H9 (cell line): ENCODE results near the gene GAMT. TPM values are rescaled to one million over a fixed set of nuclear protein-coding genes. Genes with fewer than 3 reads are reported as not detected.
A peak's percentile ranks its signal among the peaks of the same experiment; 100 is the strongest.

Source experiments
- DNase-seq: peaks from one replicate; pipeline ENCODE4 v3.0.0-alpha.2; 2017
- H2AFZ ChIP-seq: one replicate; pipeline ENCODE4 v1.6.1; 2013; ENCODE audit warnings: mild to moderate bottlenecking, low read length, control low read depth, moderate library complexity
- H2AK5ac ChIP-seq: 2 replicates; pipeline ENCODE4 v1.6.1; 2013; ENCODE audit warnings: low read length, control low read depth, mixed read lengths; ENCODE audit not compliant: insufficient read length
- H2BK120ac ChIP-seq: one replicate; pipeline ENCODE4 v1.6.1; 2013; ENCODE audit warnings: low read depth, mild to moderate bottlenecking, low read length, control low read depth, inconsistent platforms; ENCODE audit not compliant: poor library complexity, severe bottlenecking
- H2BK12ac ChIP-seq: 2 replicates; pipeline ENCODE4 v1.6.1; 2013; ENCODE audit warnings: low read length, control low read depth, mixed read lengths, low read depth; ENCODE audit not compliant: insufficient read length
- H2BK15ac ChIP-seq: 2 replicates; pipeline ENCODE4 v1.6.1; 2013; ENCODE audit warnings: low read depth, low read length, control low read depth
- H2BK20ac ChIP-seq: one replicate; pipeline ENCODE4 v1.6.1; 2013; ENCODE audit warnings: low read depth, mild to moderate bottlenecking, low read length, control low read depth, inconsistent platforms; ENCODE audit not compliant: poor library complexity, severe bottlenecking
- H2BK5ac ChIP-seq: 2 replicates; pipeline ENCODE4 v1.6.1; 2013; ENCODE audit warnings: low read length, control low read depth, mixed read lengths; ENCODE audit not compliant: insufficient read length
- H3K14ac ChIP-seq: 2 replicates; pipeline ENCODE4 v1.6.1; 2013; ENCODE audit warnings: low read length, control low read depth; ENCODE audit not compliant: insufficient read depth
- H3K18ac ChIP-seq: 2 replicates; pipeline ENCODE4 v1.6.1; 2013; ENCODE audit warnings: low read depth, mild to moderate bottlenecking, mixed read lengths, low read length, control low read depth; ENCODE audit not compliant: insufficient read length
- H3K23ac ChIP-seq: 2 replicates; pipeline ENCODE4 v1.6.1; 2013; ENCODE audit warnings: low read length, control low read depth, mixed read lengths, low read depth; ENCODE audit not compliant: insufficient read length
- H3K23me2 ChIP-seq: 2 replicates; pipeline ENCODE4 v1.6.1; 2013; ENCODE audit warnings: low read depth, mild to moderate bottlenecking, mixed read lengths, low read length, control low read depth; ENCODE audit not compliant: insufficient read length, poor library complexity, severe bottlenecking
- H3K27ac ChIP-seq: 2 replicates; pipeline ENCODE4 v1.5.1; 2013; ENCODE audit warnings: low read length, control low read depth, mixed read lengths, low read depth; ENCODE audit not compliant: insufficient read length
- H3K27me3 ChIP-seq: 2 replicates; pipeline ENCODE4 v1.6.1; 2013; ENCODE audit warnings: low read length, control low read depth, inconsistent platforms; ENCODE audit not compliant: insufficient read depth
- H3K4ac ChIP-seq: 2 replicates; pipeline ENCODE4 v1.6.1; 2013; ENCODE audit warnings: low read depth, mild to moderate bottlenecking, control low read depth, inconsistent platforms, low read length, moderate library complexity
- H3K4me1 ChIP-seq: 2 replicates; pipeline ENCODE4 v1.6.1; 2013; ENCODE audit warnings: low read length, control low read depth, inconsistent platforms; ENCODE audit not compliant: insufficient read depth
- H3K4me2 ChIP-seq: 2 replicates; pipeline ENCODE4 v1.6.1; 2013; ENCODE audit warnings: low read length, control low read depth, mixed read lengths; ENCODE audit not compliant: insufficient read length, insufficient read depth
- H3K56ac ChIP-seq: 2 replicates; pipeline ENCODE4 v1.6.1; 2013; ENCODE audit warnings: low read depth, mild to moderate bottlenecking, mixed read lengths, low read length, control low read depth; ENCODE audit not compliant: insufficient read length
- H3K79me1 ChIP-seq: 2 replicates; pipeline ENCODE4 v1.6.1; 2013; ENCODE audit warnings: low read depth, mild to moderate bottlenecking, moderate library complexity, low read length, control low read depth, inconsistent platforms; ENCODE audit not compliant: insufficient read depth, poor library complexity, severe bottlenecking
- H3K79me2 ChIP-seq: 2 replicates; pipeline ENCODE4 v1.6.1; 2013; ENCODE audit warnings: low read length, control low read depth, inconsistent platforms; ENCODE audit not compliant: insufficient read depth
- H3K9ac ChIP-seq: 2 replicates; pipeline ENCODE4 v1.6.1; 2013; ENCODE audit warnings: low read length, control low read depth, mixed read lengths; ENCODE audit not compliant: insufficient read length; ENCODE audit errors: extremely low read depth
- H3K9me3 ChIP-seq: one replicate; pipeline ENCODE4 v1.6.1; 2013; ENCODE audit warnings: low read depth, low read length, inconsistent platforms; ENCODE audit not compliant: control insufficient read depth
- H3T11ph ChIP-seq: one replicate; pipeline ENCODE4 v1.6.1; 2013; ENCODE audit warnings: mild to moderate bottlenecking, low read length, control low read depth, inconsistent platforms
- H4K20me1 ChIP-seq: one replicate; pipeline ENCODE4 v1.6.1; 2013; ENCODE audit not compliant: control insufficient read depth, insufficient read length, insufficient read depth
- H4K5ac ChIP-seq: 2 replicates; pipeline ENCODE4 v1.6.1; 2013; ENCODE audit warnings: low read depth, mild to moderate bottlenecking, mixed read lengths, low read length, control low read depth; ENCODE audit not compliant: insufficient read length
- H4K8ac ChIP-seq: replicated peaks from 2 replicates; pipeline ENCODE4 v1.6.1; 2013; ENCODE audit warnings: low read length, control low read depth, mixed read lengths, low read depth; ENCODE audit not compliant: insufficient read length
- H4K91ac ChIP-seq: 2 replicates; pipeline ENCODE4 v1.6.1; 2013; ENCODE audit warnings: low read depth, mild to moderate bottlenecking, moderate library complexity, mixed read lengths, low read length, control low read depth; ENCODE audit not compliant: insufficient read length
- H3K27ac Mint-ChIP-seq, 3 experiments: 2 replicates in 2 of 3; 3 replicates in 1 of 3; pipeline ENCODE4 v1.8.0; 2020 to 2021; ENCODE audit warnings: mixed read lengths in 3 of 3, mild to moderate bottlenecking in 1 of 3, moderate library complexity in 1 of 3
- H3K27me3 Mint-ChIP-seq: 2 replicates; pipeline ENCODE4 v1.8.0; 2021; ENCODE audit warnings: low read depth, mild to moderate bottlenecking, moderate library complexity, mixed read lengths
- H3K36me3 Mint-ChIP-seq, 3 experiments: 2 replicates in 2 of 3; 3 replicates in 1 of 3; pipeline ENCODE4 v1.8.0; 2020 to 2021; ENCODE audit warnings: low read depth in 3 of 3, mixed read lengths in 3 of 3; ENCODE audit not compliant: insufficient read depth in 1 of 3
- H3K4me1 Mint-ChIP-seq, 2 experiments: 2 replicates each; pipeline ENCODE4 v1.8.0; 2020; ENCODE audit warnings: mixed read lengths in 2 of 2
- H3K4me3 Mint-ChIP-seq, 2 experiments: 2 replicates in 1 of 2; 3 replicates in 1 of 2; pipeline ENCODE4 v1.8.0; 2020 to 2021; ENCODE audit warnings: mild to moderate bottlenecking in 2 of 2, mixed read lengths in 2 of 2, moderate library complexity in 1 of 2
- H3K9me3 Mint-ChIP-seq, 2 experiments: 2 replicates in 1 of 2; 3 replicates in 1 of 2; pipeline ENCODE4 v1.8.0; 2020; ENCODE audit warnings: mild to moderate bottlenecking in 2 of 2, mixed read lengths in 2 of 2, moderate library complexity in 1 of 2
- CTCF ChIP-seq: fragments of 200-600 bp; sonication (generic); conservative IDR thresholded peaks from 3 replicates; pipeline ENCODE4 v1.8.0; 2021; ENCODE audit warnings: antibody characterized with exemption, mild to moderate bottlenecking
- WGBS: extraction: QIAGEN DNeasy Blood & Tissue Kit; methylation state at CpG from one replicate; pipeline ENCODE4 v1.1.7; 2013; ENCODE audit warnings: missing lambda C conversion rate, low lambda C conversion rate, mixed read lengths; ENCODE audit not compliant: insufficient read length; ENCODE audit errors: extremely low coverage; 5-methylcytosine and 5-hydroxymethylcytosine counted together
- total RNA-seq: library from RNA; stranded (reverse); gene quantifications from 2 replicates; pipeline ENCODE4 v1.2.1, GENCODE V29; 2021

Gene GAMT
- total RNA-seq, 1 experiment from 2014 or later = 26.6 TPM

GRCh38 chr19:1363599-1363998 lies 37.7 kb downstream of the GAMT start:
- Mint-ChIP-seq H3K27me3 (no peaks in the 10 kb centered on the region), H3K27ac (peak overlapping the region in 1 of 3 experiments; percentile 40; a peak in 1 of 7 replicates), H3K4me3 (no peak overlapping the region), H3K4me1 (peaks cover 21 to 31% of the 10 kb centered on the region in 2 experiments), H3K9me3 (no peaks in the 10 kb centered on the region), H3K36me3 (peaks cover 35 to 96% (median 89%) of the 10 kb centered on the region in 3 experiments)
- Histone ChIP-seq H2BK120ac (no peak overlapping the region), H3K18ac (no peak overlapping the region), H4K20me1 (peaks cover 2% of the 10 kb centered on the region), H3K79me2 (no peaks in the 10 kb centered on the region), H3K23me2 (peaks cover 7% of the 10 kb centered on the region), H3T11ph (no peak overlapping the region), H3K27ac (no peak overlapping the region), H3K4ac (no peak overlapping the region), H3K9me3 (no peaks in the 10 kb centered on the region), H3K9ac (no peak overlapping the region), H2BK15ac (no peak overlapping the region), H2AFZ (no peak overlapping the region), H3K27me3 (no peaks in the 10 kb centered on the region), H4K8ac (no peak overlapping the region), H2BK20ac (no peak overlapping the region), H3K4me2 (no peak overlapping the region), H3K56ac (no peak overlapping the region), H3K14ac (no peak overlapping the region), H4K91ac (no peak overlapping the region), H2BK12ac (no peak overlapping the region), H3K23ac (no peak overlapping the region), H3K79me1 (no peaks in the 10 kb centered on the region), H2BK5ac (no peak overlapping the region), H3K4me1 (no peaks in the 10 kb centered on the region), H2AK5ac (no peak overlapping the region), H4K5ac (no peak overlapping the region)
- no peak for TF ChIP-seq CTCF
- DNase-seq = no peak
- WGBS = no CpG with 5 or more reads among the region's 10 CpGs
